ENCODE data around the gene MTHFD1L.
"Not testable (repeated sequence)": the region's sequence is repeated elsewhere in the genome, so short reads cannot be mapped to it uniquely, and the experiment has no call there.

MTHFD1L gene

DNA sequence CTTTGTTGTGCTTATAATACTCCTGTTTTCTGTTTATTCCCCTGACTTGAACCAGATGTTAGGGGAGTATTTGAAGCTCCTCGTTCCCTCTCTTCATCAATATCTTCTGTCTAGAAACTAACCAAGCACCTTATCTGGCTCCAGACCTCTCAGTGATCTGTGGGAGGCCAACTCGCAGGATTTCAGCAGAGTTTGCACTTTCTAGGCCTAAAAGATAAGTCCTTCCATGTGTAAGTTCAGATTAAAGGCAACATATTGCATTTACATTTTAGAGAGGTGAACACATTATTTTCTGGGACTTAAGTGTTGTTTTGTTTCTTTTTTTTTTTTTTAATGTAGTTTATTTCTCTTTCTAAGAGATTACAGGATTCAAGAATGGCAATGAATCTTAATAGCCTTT lies 234.8 kb downstream of the MTHFD1L start:
- DNase-seq = no peak

DNA sequence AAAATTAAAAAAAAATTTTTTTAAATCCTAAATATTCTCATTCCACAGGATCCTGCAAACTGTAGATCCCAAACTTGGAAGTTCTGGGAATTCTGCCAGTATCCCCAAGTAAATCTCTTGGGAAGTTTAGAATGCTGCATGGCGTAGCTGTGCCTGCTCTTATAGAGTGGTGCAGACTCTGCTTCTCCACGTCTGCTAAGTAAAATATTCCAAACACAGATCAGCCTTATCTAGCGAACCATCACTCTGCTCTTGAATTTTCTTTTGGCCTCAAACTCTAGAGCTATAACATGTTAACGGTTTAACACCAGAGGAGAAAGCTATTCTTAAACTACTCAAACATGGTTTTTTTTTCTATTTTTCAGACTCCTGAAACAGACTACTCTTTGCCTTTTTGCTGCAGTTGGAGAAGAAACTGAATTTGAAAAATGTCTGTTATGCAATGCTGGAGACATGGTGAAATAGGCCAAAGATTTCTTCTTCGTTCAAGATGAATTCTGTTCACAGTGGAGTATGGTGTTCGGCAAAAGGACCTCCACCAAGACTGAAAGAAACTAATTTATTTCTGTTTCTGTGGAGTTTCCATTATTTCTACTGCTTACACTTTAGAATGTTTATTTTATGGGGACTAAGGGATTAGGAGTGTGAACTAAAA lies 235.8 kb downstream of the MTHFD1L start:
- DNase-seq = no peak

DNA sequence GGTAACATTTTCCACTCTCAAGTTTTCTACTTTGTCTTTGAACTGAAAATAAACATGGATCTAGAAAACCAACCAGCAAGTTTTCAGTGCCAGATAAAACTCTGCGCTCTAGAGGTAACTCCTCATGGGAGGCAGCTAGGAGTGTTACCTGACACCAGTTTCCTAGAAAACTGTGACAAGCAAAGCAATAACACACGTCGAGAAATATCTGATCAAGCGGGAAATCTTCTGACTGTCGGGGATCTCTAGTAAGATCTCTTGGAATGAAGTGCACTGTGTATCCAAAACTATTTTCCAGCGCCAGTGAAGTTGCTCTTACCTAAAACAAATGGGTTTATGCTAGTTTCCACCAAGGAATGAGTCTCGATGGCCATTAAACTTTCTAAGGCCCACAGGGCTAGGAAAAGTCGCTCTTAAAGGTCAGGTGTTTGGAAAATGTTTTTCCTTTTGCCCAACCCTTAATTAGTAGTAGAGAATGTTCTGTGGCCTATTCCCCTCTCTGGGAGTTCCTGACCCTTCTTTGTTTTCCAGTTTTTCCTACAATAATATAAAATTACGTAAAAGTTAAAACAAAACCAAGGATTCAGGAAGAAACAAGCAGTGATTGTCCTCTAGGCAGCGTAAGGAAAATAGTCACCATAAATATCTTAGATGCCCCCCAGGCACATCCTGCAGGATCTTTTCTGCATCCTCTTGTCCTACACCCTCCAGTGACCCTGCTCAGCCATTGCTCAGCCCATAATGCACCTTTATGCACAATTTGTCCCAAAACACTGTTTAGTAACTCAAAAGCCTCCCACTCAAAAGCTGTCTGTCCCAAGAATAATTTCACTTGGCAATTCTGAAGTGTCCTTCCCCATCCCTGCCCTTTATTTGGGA lies 236.6 kb downstream of the MTHFD1L start:
- DNase-seq = no peak

DNA sequence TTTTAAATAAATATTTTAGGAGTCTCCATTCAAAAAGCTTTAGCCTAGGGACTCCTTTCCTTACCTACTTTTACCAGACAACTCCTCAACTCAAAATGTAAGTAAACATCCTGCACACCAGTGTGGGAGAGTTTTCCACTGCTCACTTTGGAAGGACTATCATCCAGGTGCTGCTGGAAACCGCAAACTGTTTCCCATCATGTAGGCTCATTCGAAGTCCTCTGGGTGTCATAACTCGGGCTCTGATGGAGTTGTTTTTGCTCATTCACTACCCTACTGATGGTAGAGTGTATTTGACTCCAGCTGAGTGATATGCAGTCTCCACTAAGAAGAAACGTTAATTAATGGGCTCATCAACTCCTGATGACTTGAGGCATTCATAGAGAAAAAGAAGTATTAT lies 237.8 kb downstream of the MTHFD1L start:
- DNase-seq = no peak

DNA sequence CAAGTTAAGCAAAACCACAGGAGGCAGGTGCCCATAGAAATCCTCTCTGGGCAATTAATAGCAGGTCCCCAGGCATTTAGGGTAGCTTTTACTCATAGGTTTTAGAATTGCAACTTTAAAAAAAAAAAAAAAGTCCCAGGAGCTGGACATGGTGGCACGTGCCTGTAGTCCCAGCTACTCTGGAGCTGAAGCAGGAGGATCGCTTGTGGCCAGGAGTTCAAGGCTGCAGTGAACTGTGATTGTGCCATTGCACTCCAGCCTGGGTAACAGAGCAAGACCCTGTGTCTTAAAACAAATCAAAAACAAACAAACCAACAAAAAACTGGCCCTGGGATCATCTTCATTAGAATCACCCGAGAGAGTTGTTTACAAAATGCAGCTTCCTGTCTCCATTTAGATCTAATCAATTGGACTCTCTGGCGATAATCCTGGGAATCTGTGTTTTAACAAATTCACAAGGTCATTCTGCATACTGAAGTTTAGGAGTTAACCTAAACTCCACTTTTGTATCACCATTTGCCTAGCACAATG lies 242.5 kb downstream of the MTHFD1L start:
- DNase-seq = no peak

DNA sequence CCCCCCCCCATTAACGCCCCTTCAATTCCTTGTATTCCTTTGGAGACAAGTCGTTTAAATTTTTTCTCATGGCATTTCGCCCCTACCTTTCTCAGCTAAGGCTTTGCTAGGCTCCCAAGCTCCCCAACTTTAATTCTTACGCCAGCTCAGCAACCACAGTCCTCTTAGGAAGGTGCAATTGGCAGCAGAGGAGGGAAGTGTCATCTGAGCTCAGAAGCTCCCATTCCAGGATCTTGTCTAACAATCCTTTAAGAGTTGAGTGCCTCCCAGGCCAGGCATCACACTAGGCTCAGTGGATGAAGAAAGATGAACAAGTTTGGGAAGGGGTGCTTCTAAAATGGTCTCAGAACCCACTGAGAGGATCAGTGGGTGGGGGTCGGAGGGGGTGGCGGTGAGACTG lies 243.0 kb downstream of the MTHFD1L start:
- DNase-seq = no peak

DNA sequence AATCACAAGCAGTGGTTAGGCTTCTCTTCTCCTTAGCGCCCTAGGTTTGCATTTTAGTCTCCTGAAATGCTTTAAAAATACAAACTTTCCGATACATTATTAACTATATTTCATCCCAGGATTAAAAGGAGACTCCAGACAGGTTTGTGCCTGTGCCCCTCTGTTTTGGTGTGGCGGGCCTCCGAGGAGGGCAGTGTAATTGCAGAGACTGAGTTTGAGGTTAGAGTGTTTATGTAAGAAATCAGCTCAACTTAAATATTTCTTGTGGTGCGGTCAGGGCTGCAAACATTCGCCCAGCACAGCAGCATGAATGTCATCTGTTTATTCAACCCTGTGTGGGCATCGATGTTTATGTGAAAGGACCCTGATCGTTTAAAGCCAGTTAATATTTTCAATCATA lies 243.9 kb downstream of the MTHFD1L start:
- no peak for DNase-seq

DNA sequence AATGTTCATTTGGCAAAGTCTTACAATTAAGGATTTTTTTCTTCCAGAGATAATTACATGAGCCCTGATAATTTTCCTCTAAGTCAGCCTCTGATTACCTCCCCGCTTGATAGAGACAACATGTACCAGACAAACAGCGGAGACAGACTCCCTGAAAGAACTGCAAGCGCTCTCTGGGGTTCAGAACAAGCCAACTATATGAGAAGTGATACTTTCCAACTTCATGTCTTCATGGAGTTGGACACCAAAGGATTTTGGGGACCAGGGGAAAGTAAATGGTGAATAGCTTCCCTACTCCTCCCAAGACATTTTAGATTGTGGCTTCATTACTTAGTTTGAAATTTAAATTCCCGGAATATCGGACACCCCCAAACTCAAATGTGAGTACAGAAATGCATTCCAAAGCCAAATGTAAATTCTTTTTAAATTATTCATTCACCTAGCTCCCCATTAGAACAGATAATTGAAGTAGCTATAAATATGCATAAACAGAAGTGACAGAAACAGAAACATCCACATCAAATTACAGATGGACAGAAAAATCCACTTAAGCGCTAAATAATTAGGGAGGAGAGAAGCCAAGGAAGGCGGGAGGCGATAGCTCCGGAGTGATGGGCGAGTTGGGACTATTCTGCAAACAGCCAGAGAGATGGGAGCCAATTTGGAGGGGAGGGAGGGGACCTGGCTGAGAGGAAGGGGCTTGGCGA lies 244.5 kb downstream of the MTHFD1L start:
- DNase-seq = no peak

DNA sequence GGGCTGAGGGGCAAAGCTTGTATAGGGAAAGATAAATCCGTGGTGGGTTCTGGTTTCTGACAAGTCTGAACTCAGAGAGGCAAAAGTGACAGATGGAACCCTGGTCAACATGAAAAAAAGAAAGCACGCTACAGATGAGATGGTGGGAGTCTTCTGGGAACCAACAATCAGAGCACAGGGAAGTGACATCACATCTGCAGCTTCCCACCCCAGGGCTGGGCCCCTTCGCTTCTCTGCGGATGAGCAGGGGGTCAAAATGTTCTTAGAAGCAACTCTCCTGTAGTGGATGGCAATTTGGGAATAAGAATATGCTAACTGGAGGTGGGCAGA lies 245.0 kb downstream of the MTHFD1L start:
- no peak for DNase-seq

DNA sequence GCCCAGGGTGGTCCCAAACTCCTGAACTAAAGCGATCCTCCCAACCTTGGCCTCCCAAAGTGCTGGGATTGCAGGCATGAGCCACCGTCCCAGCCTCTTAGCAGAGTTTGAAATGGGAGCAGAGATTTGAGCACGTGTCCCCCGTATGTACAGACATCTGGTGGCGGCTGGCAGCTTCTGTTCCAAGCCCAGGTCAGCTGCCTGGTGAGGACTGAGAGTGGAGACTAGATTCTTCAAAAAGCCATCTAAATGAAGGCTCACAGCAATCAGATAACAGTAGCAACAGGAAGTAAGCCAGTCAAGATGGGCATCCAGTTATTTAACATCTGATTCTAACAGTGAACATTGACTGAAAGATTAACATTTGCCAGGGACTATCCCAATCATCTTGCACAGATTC lies 246.2 kb downstream of the MTHFD1L start:
- no peak for DNase-seq

DNA sequence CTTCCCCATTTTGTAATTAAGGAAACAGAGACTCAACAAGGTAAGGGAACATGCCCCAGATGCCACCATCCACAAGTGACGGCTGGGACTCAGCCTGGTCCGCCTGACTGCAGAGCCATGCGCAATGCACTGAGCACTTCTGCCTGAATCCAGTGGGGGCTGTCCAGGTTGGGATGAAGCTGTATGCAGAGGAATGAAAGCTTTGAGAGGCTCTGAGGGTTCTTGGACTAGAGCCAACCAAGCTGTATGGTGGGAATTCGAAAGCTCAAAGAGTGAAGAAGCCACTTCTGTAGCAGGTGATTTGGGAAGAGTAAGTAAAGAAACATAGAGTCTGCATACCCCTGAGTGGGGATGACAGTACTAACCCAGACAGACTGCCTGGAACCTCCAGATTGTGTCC lies 246.6 kb downstream of the MTHFD1L start:
- DNase-seq = no peak

DNA sequence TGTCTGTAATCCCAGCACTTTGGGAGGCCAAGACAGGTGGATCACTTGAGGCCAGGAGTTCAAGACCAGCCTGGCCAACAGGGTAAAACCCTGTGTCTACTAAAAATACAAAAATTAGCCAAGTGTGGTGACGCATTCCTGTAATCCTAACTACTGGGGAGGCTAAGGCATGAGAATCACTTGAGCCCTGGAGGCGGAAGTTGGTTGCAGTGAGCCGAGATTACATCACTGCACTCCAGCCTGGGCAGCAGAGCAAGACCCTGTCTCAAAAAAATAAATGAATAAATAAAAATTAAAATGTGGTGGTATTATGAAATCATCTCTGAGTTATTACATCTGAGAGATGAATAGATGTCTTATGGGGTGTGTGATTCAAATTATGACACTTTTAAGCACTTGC lies 247.4 kb downstream of the MTHFD1L start:
- not testable (repeated sequence) for DNase-seq

DNA sequence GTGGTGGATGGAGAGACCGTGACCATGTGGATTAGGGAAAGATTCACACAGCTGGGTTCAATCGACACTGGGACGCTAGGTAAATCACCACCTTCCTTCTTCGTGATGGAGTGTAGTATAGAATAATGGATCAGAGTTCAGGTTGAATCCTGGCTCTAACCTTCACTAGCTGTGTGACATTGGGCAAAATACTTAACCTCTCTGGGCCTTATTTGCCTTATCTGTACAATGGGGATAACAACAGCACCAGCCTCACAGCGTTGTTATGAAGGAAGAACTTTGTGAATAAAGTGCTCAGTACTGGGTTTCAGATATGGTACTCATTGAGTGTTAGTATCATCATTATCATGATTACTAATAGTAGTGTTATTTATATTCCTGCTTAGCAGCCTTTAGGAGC lies 248.1 kb downstream of the MTHFD1L start:
- DNase-seq = no peak

DNA sequence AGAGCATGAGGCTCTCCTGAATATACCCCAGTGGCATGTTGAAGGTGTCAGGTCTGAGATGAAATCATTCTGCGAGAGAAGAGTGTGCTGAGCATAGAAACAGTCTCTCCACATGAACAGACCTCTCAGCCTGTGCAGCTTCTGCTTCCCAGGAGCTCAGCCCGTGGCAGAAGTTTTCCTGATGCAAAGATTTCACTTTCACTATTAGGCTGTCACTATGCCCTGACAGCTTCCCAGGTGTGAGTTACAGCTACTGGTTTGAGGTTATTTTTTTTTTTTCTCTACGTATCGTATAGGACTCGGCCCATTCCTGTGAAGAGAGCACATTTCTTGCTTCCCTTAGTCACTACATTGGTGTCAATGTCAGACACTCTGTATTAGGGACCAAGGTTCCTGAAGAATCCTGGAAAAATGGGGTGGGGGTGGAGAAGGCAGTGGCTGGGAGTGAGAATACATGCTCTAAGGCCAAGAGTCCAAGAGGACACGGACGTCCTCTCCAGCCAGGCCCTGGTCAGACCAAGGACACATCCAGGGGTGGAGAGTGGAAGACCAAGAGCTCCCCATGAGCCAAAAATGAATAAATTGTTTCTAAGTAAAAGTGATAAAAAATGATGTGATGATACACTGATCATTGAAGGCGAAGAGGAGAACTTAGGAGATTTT lies 253.1 kb downstream of the MTHFD1L start:
- DNase-seq = no peak

DNA sequence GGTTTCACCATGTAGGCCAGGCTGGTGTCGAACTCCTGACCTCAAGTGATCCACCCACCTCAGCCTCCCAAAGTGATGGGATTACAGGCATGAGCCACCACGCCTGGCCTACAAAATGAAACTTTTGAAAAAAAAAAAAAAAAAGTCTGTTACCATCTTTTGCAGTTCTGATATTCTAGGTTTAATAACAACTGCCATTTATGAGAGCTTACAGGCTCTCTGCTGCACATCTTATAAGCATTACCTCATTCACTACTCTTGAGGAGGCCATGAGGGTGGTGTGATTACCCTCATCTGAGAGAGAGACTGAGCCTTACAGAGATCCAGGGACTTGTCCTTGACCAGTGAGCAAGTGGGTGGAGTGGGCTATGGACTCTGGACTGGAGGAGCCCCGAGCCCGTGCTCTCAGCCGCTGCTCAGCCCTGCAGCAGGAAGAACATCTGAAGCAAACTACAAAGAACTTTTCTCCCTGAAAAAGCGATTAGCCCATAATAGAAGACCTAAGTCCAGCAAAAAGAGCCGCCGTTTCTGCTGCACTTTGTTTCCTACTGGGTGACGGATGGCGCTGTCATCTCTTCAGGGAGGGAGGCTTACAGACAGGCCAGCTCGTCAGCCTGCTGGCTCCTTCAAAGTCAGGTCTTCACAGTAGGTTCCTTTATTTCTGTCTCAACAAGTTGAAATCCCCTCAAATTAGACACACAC lies 254.5 kb downstream of the MTHFD1L start:
- no peak for DNase-seq

DNA sequence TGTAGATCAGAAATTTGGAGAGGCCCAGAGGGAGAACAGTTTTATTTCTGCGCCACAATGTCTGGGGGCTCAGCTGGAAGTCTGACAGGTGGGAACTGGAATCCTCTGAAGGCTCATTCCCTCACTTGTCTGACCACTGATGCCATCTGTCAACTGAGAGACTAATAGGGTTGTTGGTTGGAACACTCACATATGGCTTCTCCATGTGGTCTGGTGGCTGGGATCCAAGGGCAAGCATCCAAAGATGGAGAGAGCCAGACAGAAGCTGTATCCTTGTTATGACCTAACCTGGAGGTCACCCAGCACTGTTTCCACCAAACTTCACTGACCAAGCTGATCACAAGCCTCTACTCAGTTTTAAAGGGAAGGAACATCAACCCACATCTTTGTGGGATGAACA lies 256.4 kb downstream of the MTHFD1L start:
- DNase-seq = peak; percentile 57 to 87

DNA sequence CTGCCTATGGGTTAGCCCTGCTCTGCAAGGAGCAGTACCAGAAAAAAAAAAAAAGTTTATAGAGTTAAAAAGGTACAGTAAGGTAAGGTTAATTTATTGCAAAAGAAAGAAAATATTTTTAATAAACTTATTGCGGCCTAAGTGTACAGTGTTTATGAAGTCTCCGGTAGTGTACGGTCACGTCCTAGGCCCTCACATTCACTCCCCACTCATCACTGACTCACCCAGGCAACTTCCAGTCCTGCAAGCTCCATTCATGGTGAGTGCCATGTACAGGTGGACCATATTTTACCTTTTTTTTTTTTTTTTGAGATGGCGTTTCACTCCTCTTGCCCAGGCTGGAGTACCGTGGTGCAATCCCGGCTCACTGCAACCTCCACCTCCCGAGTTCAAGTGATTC lies 258.1 kb downstream of the MTHFD1L start:
- DNase-seq = not testable (repeated sequence)

DNA sequence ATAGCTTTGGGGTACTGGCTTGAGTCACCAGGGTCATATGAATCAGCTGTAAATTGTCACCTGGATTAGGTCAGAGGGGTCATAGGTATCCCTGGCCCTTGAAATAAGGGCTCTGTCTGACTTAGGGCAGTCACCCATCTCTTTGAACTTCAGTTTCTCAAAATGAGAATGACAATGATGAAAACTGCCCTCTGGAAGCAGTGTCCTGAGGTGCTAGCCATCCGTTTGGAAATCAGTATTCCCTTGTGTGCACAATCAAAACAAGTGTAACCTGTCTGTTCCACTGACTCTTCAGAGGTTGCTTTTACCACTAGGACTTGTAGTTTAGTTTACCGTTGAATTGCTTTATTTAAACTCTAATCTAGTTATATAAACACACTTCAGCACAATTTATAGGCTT lies 259.7 kb downstream of the MTHFD1L start:
- DNase-seq = not testable (repeated sequence)

DNA sequence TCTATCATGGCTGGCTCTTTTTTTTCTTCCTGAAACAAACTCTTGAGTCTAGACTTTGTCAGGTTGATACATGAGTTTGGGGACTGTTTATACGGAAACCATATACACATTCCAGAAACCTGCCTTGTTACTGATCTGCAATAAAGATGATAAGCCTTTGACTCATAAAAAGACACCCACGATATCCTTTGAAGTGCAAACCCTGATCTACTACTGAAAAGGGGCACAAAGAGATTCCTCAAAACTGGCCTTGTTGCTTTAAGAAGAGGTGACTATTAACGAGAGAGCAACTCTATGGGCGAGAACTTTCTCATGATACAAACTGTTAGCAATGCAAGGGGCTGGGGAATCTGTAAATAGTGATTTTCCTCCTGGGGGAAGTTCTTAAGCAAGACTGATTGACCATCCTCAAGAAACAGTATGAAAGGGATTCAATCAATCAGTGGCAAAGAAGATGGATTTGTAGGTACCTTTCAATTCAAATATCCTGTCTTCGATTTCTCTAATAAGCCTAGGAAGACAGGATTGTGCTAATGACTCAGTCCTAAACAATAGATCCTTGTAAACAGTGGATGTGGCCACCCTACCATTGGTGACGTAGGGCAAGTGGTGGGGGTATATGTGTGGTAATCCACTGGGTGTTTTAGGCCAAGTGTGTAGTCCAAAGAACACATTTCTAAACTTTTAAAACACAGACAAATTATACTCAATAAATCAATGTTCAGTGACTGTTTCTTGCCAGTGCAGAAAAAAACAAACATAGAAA lies 260.3 kb downstream of the MTHFD1L start:
- not testable (repeated sequence) for DNase-seq

DNA sequence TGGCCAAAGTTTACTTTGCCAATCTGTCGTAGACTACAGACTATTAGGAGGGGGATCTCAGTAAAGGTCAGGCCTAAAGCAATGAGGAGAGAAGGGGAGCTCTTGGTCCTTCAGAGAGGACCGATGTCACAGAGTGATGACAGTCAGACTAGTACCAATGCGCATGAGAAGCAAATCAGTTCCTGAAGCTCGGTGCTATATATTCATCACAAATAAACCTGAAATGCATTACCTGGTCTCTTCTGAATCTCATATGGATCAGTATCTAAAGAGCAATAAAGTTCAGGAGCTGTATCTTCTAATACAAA lies 260.9 kb downstream of the MTHFD1L start:
- DNase-seq = not testable (repeated sequence)

DNA sequence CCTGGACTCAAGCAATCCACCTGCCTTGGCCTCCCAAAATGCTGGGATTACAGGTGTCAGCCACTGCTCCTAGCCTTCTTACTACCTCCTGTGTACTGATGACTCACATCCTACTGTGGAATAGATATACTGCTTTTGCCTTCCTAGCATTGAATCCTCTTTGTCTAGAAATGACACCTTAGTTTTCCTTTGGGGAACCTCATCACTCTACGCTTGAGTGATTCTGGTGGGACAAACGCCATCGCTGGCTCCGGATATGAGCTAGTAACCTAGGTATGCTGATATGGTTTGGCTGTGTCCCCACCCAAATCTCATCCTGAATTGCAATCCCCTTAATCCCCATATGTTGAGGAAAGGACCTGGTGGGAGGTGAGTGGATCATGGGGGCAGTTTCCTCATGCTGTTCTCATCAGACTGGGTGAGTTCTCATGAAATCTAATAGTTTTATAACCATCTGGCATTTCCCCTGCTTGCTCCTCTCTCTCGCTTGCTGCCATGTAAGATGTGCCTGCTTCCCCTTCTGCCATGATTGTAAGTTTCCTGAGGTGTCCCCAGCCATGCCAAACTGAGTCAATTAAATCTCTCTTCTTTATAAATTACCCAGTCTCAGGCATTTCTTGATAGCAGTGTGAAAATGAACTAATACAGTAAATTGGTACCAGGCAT lies 261.8 kb downstream of the MTHFD1L start:
- DNase-seq = not testable (repeated sequence)

All from cerebellar nuclear complex (tissue), 1 donor.